ENCODE data around the gene KRTAP22-2.

- TF ChIP-seq CTCF (IDR thresholded peaks at IDR 0.05) = no peak
- TF ChIP-seq POLR2A (IDR thresholded peaks at IDR 0.05) = no peak
These were observed 48.4 kb downstream of the KRTAP22-2 start, which contains the start of gene KRTAP19-6 for GRCh38 chr21:30541764-30542163.

Data from lower leg skin (tissue), 3 donors.